Measurements from ENCODE around the gene EMC6. TPM values are rescaled to one million over a fixed set of nuclear protein-coding genes. Genes with fewer than 3 reads are reported as not detected.

The EMC6 gene
- total RNA-seq, 3 donors from 2014 or later (not counting 1 experiment from before 2014, with no cell fraction given) = 29.3 to 34.7 (median 32.1) TPM

- TF ChIP-seq CTCF (IDR thresholded peaks at IDR 0.05) = no peak
- Mint-ChIP-seq H3K27ac (no peak overlapping the region), H3K36me3 (no peaks in the 10 kb centered on the region), H3K4me1 (peaks cover 12 to 20% of the 10 kb centered on the region in 2 donors), H3K9me3 (no peaks in the 10 kb centered on the region), H3K27me3 (ENCODE audit: low read depth in 2 of 2) (peaks cover 0 to 8% of the 10 kb centered on the region in 2 donors), H3K4me3 (no peak overlapping the region)
- Histone ChIP-seq H3K27ac (ENCODE audit: low read length) (no peak overlapping the region), H3K27me3 (ENCODE audit: control insufficient read depth, insufficient read depth, low read length) (peaks cover 3% of the 10 kb centered on the region), H3K4me3 (ENCODE audit: low read length) (no peak overlapping the region), H3K9me3 (ENCODE audit: control insufficient read depth, insufficient read depth, low read length) (no peaks in the 10 kb centered on the region), H3K4me1 (ENCODE audit: control insufficient read depth, insufficient read depth, low read length) (peaks cover 56% of the 10 kb centered on the region), H3K36me3 (ENCODE audit: control insufficient read depth, insufficient read depth, low read length) (peaks cover 2% of the 10 kb centered on the region)
- DNase-seq (no peak), ATAC-seq (no peak)
- intact Hi-C loops (cut with micrococcal nuclease) = loop anchor here (5.0 kb wide), 1 partner anchor 77 kb away; no protein-coding TSS in a partner anchor
- WGBS (ENCODE audit: insufficient coverage) = 94% methylated on average over 22 of the region's 22 CpGs
Measured at GRCh38 chr17:3690094-3690715, 21.6 kb downstream of the EMC6 start.

- H3K27ac ChIP-seq (ENCODE audit: low read length) = no peak overlapping the region
- Mint-ChIP-seq H3K9me3 (no peaks in the 10 kb centered on the region), H3K27ac (no peak overlapping the region), H3K4me1 (peaks cover 12 to 33% of the 10 kb centered on the region in 2 donors), H3K4me3 (no peak overlapping the region), H3K27me3 (ENCODE audit: low read depth in 2 of 2) (peaks cover 0 to 8% of the 10 kb centered on the region in 2 donors), H3K36me3 (no peaks in the 10 kb centered on the region)
- peaks cover 2% of the 10 kb centered on the region for H3K36me3 ChIP-seq (ENCODE audit: control insufficient read depth, insufficient read depth, low read length)
- H3K9me3 ChIP-seq (ENCODE audit: control insufficient read depth, insufficient read depth, low read length) = no peaks in the 10 kb centered on the region
- H3K4me1 ChIP-seq (ENCODE audit: control insufficient read depth, insufficient read depth, low read length) = peaks cover 69% of the 10 kb centered on the region
- no peak for DNase-seq
- intact Hi-C loops (cut with micrococcal nuclease) = loop anchor here (5.0 kb wide), 1 partner anchor 76 kb away; no protein-coding TSS in a partner anchor
- ATAC-seq = no peak
- TF ChIP-seq CTCF (IDR thresholded peaks at IDR 0.05) = no peak
- H3K27me3 ChIP-seq (ENCODE audit: control insufficient read depth, insufficient read depth, low read length) = peaks cover 3% of the 10 kb centered on the region
- WGBS (ENCODE audit: insufficient coverage) = 89% methylated on average over 16 of the region's 16 CpGs
- no peak overlapping the region for H3K4me3 ChIP-seq (ENCODE audit: low read length)
Measured at GRCh38 chr17:3691617-3692067, 23.0 kb downstream of the EMC6 start.

- Mint-ChIP-seq H3K4me1 (peaks cover 12 to 36% of the 10 kb centered on the region in 2 donors), H3K4me3 (no peak overlapping the region), H3K27ac (no peak overlapping the region), H3K9me3 (no peaks in the 10 kb centered on the region), H3K27me3 (ENCODE audit: low read depth in 2 of 2) (peaks cover 0 to 8% of the 10 kb centered on the region in 2 donors), H3K36me3 (no peaks in the 10 kb centered on the region)
- Histone ChIP-seq H3K4me3 (ENCODE audit: low read length) (no peak overlapping the region), H3K27me3 (ENCODE audit: control insufficient read depth, insufficient read depth, low read length) (peaks cover 3% of the 10 kb centered on the region), H3K36me3 (ENCODE audit: control insufficient read depth, insufficient read depth, low read length) (peaks cover 2% of the 10 kb centered on the region), H3K27ac (ENCODE audit: low read length) (no peak overlapping the region), H3K9me3 (ENCODE audit: control insufficient read depth, insufficient read depth, low read length) (no peaks in the 10 kb centered on the region), H3K4me1 (ENCODE audit: control insufficient read depth, insufficient read depth, low read length) (peaks cover 71% of the 10 kb centered on the region)
- 84% methylated on average over 9 of the region's 9 CpGs for WGBS (ENCODE audit: insufficient coverage)
- intact Hi-C loops (cut with micrococcal nuclease) = loop anchor here (5.0 kb wide), 1 partner anchor 75 kb away; no protein-coding TSS in a partner anchor
- no peak for TF ChIP-seq CTCF (IDR thresholded peaks at IDR 0.05)
- ATAC-seq (no peak), DNase-seq (no peak)
Measured at GRCh38 chr17:3692346-3692745, 23.7 kb downstream of the EMC6 start.

All from natural killer cell (primary cell).